ENCODE measurements around the gene IRX3. TPM values are rescaled to one million over a fixed set of nuclear protein-coding genes. Genes with fewer than 3 reads are reported as not detected.

Gene IRX3
- total RNA-seq, 4 donors from 2014 or later: 2.4 to 11.7 (median 6.3) TPM

- TF ChIP-seq CTCF (IDR thresholded peaks at IDR 0.05; ENCODE audit: low read depth): no peak
These were observed 38.1 kb upstream of the IRX3 start for GRCh38 chr16:54324716-54325115.

- TF ChIP-seq CTCF (IDR thresholded peaks at IDR 0.05; ENCODE audit: low read depth): no peak
These were observed 34.2 kb upstream of the IRX3 start for GRCh38 chr16:54320697-54321340.

- no peak for TF ChIP-seq CTCF (IDR thresholded peaks at IDR 0.05; ENCODE audit: low read depth)
These were observed 32.4 kb upstream of the IRX3 start for GRCh38 chr16:54318941-54319340.

- TF ChIP-seq CTCF (IDR thresholded peaks at IDR 0.05; ENCODE audit: low read depth): no peak
These were observed 30.6 kb upstream of the IRX3 start for GRCh38 chr16:54317101-54317611.

- no peak for TF ChIP-seq CTCF (IDR thresholded peaks at IDR 0.05; ENCODE audit: low read depth)
These were observed 29.7 kb upstream of the IRX3 start for GRCh38 chr16:54316095-54316889.

- no peak for TF ChIP-seq CTCF (IDR thresholded peaks at IDR 0.05; ENCODE audit: low read depth)
These were observed 27.2 kb upstream of the IRX3 start for GRCh38 chr16:54313789-54314188.

- TF ChIP-seq CTCF (IDR thresholded peaks at IDR 0.05; ENCODE audit: low read depth): no peak
These were observed 26.0 kb upstream of the IRX3 start for GRCh38 chr16:54312502-54312991.

All from subcutaneous adipose tissue (tissue), 4 donors.